IPS-18c (cell line): ENCODE data around the gene ACO2.
A peak's percentile ranks its signal among the peaks of the same experiment; 100 is the strongest.
"Not testable (repeated sequence)": the region's sequence is repeated elsewhere in the genome, so short reads cannot be mapped to it uniquely, and the experiment has no call there.

Experiments
- H3K4me3 ChIP-seq: 2 replicates; pipeline ENCODE4 v1.7.0; 2013; ENCODE audit warnings: low read depth, mild to moderate bottlenecking, low read length, moderate library complexity; ENCODE audit not compliant: insufficient read depth
- H3K9me3 ChIP-seq: one replicate; pipeline ENCODE4 v1.6.1; 2013; ENCODE audit warnings: mild to moderate bottlenecking, low read length, moderate library complexity; ENCODE audit not compliant: control insufficient read depth, insufficient read depth

ACO2 gene

DNA sequence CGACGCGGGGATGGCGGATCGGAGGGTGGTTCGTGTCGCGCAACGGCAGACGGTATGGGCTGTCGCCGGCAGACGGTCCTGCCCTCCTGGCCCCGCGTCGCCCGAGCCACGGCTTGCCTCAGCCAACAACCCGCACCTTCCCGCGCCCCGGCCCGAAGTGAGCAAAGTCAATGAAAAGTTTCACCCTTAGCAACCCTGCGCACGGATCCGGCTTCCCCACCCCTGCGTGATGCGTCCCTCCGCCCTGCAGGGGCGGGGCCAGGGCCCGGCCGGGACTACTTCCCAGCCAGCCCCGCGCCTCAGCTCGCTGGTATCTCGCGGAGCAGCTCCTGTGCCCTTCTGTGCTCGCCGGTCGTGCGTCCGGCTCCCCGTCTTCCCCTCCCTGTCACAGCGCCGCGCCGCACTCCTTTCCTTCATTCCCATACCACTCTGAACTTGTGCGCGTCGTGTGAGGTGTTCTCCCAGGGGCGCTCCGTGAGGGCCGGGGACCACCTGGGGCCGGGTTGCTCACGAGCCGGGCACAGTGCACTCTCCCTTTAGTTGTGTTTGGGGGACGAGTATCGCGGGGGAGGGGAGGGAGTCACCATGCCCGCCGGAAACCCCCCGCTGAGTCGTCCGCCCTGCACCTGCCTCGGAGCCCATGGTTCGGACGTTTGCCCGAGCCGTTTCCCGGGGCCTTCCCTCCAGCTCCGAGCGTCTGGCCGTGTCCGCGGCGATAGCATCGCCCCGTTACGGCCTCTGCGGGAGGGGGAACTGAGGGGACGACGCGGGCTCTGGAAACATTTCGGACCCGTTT lies 22.1 kb upstream of the ACO2 start, which contains the start of gene TOB2:
TSS of gene TOB2 (minus strand) at position 163 of the 796 bp plus-strand sequence. CDS start 9,456 bp downstream, outside the sequence.
- H3K9me3 ChIP-seq, result no peaks in the 10 kb centered on the region
- peak within 1 kb of the TSS; percentile 66 for H3K4me3 ChIP-seq

DNA sequence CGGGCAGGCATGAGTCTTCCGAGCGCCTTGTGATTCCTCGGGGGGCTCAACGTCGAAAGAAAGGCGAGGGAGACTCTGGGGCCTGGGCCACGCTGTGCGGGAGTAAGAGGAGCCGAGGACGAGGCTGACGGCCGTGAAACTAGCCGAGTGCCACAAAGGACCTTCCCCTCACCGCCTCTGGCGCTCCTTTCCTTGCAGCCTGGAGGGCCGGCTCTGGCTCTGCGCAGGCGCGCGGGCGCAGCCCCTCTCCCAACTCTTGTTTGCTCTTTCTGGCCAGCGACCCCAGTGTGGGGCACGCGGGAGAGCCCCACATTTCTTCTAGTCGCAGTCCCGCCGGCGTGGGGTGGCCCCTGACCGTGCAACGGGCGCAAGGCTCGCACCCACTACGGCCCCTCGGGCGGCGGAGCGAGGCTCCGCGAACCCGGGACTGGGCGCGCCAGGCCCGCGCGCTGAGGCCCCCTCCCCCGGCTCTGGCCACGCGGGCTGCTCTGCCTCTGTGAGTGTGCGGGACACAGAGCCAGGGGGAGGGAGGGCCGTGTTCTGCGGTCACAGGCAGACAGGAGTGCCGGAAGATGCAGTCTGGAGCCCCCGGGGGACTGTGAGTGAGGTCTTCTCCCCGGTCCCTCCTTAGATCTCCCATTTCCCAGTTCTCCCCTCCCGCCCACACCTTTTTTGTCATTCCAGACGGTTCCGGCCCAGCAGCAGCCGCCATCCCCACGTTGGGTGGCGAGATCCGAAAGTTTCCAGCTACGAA lies 21.3 kb upstream of the ACO2 start:
- Histone ChIP-seq H3K9me3 (no peaks in the 10 kb centered on the region), H3K4me3 (peak overlapping the region; percentile 66)

DNA sequence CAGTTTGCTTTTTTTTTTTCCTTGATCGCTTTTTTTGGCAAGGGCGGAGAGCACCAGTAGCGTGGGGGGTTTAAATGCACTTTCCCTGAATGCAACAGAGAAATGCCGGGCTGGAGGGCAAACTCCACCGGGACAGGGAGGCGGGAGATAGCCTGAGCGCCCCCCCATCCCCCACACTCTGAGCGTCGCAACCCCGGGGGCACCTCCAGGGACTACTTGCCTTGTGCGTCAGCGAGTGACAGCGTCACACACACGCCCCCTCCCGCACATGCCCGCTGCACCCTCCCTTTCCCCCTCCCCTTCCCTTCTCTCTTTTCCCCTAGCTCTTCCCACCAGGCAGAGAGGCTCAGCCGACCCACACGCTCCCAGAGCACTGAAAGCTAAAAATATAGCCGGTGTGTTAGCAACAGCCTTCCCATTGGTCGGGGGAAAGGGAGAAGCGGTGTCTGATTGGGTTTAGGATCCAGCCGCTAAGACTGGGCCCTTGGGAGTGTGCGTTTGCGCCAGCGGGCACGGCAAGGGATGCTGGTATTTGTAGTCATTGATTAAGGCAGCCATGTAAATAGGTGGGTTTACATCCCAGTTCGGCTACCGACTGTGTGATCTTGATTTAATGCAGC lies 20.6 kb upstream of the ACO2 start:
- Histone ChIP-seq H3K9me3 (no peaks in the 10 kb centered on the region), H3K4me3 (peak overlapping the region; percentile 66)

DNA sequence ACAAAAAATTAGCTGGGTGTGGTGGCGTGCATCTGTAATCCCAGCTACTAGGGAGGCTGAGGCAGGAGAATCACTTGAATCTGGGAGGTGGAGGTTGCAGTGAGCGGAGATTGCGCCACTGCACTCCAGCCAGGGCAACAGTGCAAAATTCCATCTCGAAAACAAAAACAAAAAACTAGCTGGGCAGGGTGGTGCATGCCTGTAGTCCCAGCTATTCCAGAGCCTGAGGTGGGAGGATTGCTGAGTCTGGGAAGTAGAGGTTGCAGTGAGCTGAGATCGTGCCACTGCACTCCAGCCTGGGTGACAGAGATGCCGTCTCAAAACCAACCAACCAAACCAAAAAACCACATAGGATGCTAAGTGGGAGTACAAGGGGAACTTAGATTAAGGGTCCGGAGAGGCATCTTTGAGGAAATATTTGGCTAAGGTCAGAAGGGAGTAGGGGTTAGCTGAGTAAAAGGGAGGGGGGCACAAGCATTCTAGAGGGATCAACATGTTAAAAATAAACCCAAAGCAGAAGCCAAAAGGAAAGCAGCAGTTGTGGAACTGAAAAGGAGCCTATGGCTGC lies 10.7 kb upstream of the ACO2 start:
- Histone ChIP-seq H3K4me3 (no peak overlapping the region), H3K9me3 (peaks cover 2% of the 10 kb centered on the region)

DNA sequence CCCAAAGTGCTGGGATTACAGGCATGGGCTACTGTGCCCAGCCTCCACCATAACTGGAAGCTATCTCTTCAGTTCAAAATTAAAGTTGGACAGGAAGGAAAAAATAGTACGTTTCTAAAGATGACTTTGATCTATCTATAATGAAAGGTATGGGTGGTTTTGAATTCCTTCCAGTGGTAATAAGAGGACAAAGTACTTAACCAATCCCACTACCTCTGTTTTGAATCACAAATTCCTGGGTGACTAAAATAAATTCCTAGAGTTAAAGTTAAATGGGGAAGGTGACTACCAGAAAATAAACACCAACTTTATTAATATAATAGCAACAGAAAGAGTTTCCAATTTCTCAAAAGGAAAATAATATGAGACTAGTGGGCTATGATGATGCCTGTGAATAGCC lies 9.5 kb upstream of the ACO2 start:
- Histone ChIP-seq H3K9me3 (peaks cover 2% of the 10 kb centered on the region), H3K4me3 (no peak overlapping the region)

DNA sequence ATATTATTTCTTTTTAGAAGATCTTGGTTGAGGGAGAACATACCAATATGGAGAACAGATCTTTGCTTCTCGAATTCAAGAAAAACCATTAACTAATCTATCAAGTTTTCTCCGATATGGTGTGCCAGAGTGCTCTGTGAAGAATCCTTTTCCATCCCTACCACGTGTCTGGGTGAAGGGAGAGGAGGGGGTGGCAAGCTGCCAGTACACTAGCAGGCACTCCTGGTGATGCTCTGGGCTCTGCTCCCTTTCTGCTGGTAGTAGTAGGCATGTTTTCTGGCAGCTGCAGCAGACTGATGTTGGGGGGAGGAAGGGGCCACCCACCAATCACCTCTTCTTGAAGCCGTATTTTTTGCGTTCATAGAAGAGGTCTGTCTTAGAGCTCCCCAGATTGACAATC lies 8.8 kb upstream of the ACO2 start:
- H3K9me3 ChIP-seq, H3K4me3 ChIP-seq: not testable (repeated sequence)

DNA sequence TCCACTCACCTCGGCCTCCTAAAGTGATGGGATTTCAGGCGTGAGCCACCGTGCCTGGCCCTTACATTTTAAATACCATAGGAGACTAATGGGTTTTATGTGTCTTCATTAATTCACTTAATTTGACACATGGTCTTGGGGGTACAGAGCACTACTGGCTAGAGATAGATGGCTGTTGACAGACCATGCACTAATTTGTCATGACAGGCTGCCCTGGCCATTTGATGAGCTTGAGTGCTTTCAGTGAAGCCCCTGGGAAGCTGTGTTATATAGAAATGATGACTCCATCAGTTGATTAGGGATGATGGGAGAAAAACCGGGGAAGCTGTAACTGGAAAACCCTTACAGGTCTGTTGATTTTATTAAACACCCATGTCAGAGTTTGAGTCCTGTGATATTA lies 7.0 kb upstream of the ACO2 start:
- Histone ChIP-seq H3K9me3 (no peaks in the 10 kb centered on the region), H3K4me3 (no peak overlapping the region)

DNA sequence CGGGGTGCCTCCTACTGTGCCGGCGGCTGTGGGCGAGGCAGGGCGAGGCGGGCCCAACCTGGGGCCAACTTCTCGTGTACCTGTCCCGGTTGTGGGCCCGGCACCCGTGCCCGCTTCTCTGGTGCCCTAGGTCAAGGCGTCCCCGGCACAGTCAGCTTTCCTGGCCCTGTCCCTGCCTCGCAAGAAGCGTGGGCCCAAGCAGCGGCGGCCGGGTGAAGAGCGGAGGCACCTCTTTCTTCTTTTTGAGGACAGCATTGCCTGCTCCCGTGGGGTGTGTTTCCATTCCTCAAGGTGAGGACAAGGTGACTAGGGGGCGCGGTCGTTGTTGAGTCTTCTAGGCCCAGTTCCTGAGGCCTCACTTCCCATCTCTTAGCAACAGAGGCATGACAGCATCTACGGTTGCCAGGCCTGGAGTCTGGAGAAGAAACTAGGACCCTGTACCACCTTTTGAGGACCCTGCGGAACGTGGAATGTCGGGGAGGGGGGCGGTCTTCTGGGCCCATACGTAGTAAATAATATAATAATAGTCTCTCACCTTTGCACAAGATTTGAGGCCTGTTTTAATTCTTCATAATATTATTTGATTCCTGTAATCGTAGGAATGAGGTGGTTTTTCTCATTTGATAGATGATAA lies 418 bp downstream of the ACO2 start:
- Histone ChIP-seq H3K4me3 (peak overlapping the region; percentile 97), H3K9me3 (no peaks in the 10 kb centered on the region)

DNA sequence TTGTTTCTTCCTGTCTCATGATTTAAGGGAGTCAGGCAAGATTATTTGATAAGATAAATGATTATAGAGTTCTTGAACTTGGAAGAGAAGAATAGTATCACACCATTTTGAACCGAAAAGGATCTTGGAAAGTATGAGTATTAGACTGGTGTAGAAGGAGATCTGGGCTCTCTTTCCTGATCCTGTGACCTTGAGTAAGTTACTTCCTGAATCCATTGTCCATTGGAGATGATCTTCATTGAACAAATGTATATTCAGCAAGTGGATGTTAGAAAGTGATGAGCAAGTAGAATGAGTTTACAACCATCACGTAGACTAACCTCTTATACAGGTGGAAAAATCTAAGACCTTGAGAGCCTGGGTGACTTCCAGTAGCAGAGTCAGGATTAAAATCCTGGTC lies 2.0 kb downstream of the ACO2 start:
- Histone ChIP-seq H3K9me3 (no peaks in the 10 kb centered on the region), H3K4me3 (no peak overlapping the region)

DNA sequence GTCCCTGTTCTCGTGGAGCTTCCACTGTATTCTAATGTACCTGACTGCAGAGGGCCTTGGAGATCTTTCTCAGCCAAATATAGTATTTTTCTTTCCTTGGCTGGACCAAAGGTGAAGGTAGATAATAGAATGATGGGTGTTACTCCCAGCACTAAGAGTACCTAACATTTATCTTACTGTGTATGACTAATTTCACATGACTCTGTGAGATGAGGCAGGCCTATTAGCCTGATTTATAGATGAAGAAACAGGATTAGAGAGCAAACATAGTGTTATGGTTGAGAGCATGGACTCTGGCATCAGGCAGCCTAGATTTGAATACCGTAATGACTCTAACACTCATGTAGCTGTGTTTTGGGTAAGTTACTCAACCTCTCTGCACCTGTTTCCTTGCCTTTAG lies 2.7 kb downstream of the ACO2 start:
- no peak overlapping the region for H3K4me3 ChIP-seq

DNA sequence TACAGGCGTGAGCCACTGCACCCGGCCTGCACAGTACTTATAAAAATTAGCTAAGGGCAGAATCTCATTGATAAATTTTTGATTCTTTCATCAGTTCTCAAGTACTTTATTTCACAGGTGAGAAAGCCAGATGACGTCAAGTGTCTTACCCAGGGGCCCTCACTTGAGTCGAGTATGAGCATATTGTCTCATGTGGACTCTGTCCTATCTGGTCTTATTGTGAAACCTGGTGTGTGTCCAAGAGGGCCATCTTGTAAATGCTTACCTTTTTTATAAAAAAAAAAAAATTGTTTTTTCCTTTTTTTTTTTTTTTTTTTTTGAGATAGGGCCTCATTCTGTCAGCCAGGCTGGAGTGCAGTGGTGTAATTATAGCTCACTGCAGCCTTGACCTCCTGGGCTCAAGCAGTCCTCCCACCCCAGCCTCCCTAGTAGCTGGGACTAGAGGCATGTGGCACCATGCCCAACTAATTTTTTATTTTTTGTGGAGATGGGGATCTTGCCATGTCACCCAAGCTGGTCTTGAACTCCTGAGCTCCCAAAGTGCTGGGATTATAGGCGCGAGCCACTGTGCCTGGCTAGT lies 6.0 kb downstream of the ACO2 start:
- no peak overlapping the region for H3K4me3 ChIP-seq
- no peaks in the 10 kb centered on the region for H3K9me3 ChIP-seq

More for the DNA sequence above, 2.7 kb downstream of the ACO2 start:
- no peaks in the 10 kb centered on the region for H3K9me3 ChIP-seq

DNA sequence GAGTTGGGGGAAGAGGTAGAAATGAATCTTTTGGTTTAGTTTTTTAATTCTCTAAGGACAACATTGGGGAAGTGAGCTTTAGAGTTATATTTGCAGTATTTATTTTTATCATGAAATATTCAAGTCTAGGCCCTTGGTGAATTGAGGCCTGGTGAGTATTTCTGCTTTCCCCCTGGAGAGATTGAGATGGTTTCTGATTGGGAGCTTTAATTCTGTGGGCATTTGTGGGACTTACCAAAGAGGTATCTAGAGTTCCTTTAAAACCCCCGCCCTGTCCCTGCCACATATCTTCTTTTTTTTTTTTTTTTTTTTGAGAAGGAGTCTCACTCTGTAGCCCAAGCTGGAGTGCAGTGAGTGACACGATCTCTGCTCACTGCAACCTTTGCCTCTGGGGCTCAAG lies 9.6 kb downstream of the ACO2 start:
- no peak overlapping the region for H3K4me3 ChIP-seq

DNA sequence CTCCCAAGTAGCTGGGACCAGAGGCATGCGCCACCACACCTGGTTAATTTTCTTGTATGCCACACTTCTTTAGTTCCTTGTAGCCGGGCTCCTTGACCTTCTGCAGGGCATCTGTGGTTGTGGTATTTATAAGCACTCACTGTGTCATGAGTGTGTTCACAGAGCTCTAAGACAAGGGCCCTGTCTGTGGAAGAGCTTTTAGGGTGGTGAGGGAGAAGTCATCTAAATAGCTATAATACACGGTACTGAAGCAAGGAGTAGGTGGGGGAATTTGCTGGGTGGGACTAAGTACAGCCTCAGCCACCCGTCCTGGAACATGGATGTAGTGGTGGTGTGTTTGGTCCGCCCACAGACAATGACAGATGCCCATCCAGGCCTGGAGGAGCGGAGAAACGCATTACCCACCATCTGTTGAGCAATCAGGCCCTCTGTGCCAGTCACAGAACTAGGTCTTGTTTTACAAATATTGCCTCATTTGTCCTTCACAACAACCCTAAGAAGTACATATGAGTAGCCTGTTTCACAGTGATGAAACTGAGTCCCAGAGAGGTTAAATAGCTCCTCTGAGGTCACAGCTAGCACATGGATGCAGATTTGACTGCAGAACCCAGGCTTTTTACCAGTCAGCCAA lies 10.1 kb downstream of the ACO2 start:
- Histone ChIP-seq H3K9me3 (no peaks in the 10 kb centered on the region), H3K4me3 (no peak overlapping the region)

More for the DNA sequence above, 9.6 kb downstream of the ACO2 start:
- no peaks in the 10 kb centered on the region for H3K9me3 ChIP-seq

DNA sequence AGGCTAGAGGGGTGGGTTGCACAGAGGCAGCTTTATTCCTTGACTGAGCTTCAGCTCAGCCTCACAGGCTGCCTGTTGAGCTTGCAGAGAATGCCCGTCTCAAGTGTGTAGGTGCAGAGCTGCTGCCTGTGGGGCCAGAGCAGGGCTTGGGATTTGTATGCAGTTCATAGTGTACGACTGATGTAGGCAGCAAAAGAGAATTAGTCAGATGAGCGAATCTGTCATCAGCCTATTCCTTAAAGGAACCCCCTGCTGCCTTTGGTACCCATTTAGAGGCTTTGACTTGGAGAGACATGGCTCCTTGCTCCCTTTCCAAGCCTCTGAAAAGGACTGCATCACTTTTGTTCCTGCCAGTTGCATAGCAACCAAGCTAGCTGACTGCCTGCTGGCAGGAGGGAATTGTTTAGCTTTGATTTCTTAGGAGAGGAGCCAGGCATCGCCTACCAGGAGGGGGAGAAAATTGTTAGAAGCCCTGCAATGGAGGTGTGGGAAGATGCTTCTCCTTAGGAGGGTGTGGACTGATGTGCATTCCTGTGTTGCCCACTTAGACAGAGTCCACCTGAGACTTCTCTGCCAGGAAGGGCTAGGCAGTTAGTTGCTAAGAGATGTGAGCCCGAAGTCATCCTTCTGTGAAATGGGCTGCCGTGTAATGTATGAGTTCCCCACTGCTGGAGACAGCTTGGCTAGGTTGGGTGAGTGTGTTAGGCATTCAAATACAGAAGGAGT lies 10.9 kb downstream of the ACO2 start:
- Histone ChIP-seq H3K4me3 (no peak overlapping the region), H3K9me3 (no peaks in the 10 kb centered on the region)

DNA sequence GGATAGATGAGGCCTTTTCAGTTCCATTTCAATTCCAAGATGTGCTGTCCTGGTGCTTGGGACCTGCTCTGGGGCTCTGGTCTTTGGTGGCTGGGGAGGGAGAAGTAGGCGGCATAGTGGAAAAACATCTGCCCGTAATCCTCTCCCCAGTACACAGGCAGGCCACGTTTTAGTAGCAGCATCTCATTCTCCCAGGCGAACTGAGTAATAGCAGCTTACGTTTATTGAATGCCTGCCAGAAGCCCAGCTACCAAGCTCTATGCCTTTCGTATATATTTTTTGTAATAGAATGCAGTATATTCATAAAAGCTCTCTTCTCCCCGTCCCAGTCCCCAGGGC lies 11.4 kb downstream of the ACO2 start:
- Histone ChIP-seq H3K4me3 (no peak overlapping the region; the same call in 1 of the 2 replicates), H3K9me3 (no peaks in the 10 kb centered on the region)
